Posterior vena cava (tissue), 2 donors: ENCODE data around the gene LEUTX. TPM values are rescaled to one million over a fixed set of nuclear protein-coding genes. Genes with fewer than 3 reads are reported as not detected.
"Not testable (repeated sequence)": the region's sequence is repeated elsewhere in the genome, so short reads cannot be mapped to it uniquely, and the experiment has no call there.

Experiments used
- DNase-seq: peaks from one replicate; pipeline ENCODE4 v3.0.0-alpha.2; 2020; ENCODE audit warnings: low spot score
- intact Hi-C, 2 donors: fragments of 100-400 bp; cut with DNase I; formaldehyde crosslinking; loops; one replicate each; pipeline versions ENCODE4 v1.14.1 to v1.14.2; 2022 to 2023
- total RNA-seq, 2 donors: library from RNA; stranded (reverse); fragmentation: NEBNext Ultra II Directional; extraction: Animal tissue kit (Norgen Biotek cat#: 25700); gene quantifications; one replicate each; pipeline ENCODE4 v1.2.1, GENCODE V29; 2021
- donor health status: DM: yes; HTN: yes; CAD: no.
- donor health status: DM: yes; HTN: yes; CAD: no.

LEUTX gene
- total RNA-seq, 2 donors from 2014 or later: not detected

- DNase-seq: no peak
- intact Hi-C loops: no loop called here
Observed at GRCh38 chr19:39768334-39768733, 10.3 kb upstream of the LEUTX start.

GRCh38 chr19:39768786-39769185 lies 9.9 kb upstream of the LEUTX start:
- no peak for DNase-seq
- intact Hi-C loops: no loop called here

DNA sequence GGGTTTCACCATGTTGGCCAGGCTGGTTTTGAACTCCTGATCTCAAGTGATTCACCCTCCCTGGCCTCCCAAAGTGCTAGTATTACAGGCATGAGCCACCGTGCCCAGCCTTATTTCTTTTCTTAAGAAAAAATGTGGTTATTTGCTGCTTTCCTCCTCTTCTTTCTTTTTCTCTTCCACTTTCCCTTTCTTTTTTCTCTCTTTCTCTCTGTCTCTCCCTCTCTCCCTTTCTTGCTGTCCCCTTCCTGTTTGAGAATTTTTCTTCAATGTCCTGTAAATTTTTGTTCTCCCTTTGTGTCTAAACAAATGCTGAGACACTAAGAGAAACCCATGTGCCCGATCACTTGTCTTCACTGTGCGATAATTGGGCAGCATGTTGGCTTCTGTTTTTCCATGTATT lies 2.2 kb downstream of the LEUTX start:
- intact Hi-C loops: no loop called here
- no peak for DNase-seq

DNA sequence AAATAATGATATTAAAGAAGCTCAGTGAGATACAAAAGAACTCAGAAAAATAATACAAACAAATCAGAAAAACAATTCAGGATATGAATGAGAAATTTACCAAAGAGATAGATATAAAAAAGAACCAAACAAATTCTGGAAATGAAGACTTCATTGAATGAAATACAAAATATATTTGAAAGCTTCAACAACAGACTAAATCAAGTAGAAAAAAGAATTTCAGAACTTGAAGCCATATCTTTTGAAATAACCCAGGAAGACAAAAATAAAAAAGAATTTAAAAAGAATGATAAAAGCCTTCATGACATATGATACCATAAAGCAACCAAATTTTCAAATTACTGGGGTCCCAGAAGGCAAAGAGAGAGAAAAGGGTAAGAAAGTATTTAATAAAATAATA lies 9.6 kb downstream of the LEUTX start:
- DNase-seq: no peak
- intact Hi-C loops: no loop called here

DNA sequence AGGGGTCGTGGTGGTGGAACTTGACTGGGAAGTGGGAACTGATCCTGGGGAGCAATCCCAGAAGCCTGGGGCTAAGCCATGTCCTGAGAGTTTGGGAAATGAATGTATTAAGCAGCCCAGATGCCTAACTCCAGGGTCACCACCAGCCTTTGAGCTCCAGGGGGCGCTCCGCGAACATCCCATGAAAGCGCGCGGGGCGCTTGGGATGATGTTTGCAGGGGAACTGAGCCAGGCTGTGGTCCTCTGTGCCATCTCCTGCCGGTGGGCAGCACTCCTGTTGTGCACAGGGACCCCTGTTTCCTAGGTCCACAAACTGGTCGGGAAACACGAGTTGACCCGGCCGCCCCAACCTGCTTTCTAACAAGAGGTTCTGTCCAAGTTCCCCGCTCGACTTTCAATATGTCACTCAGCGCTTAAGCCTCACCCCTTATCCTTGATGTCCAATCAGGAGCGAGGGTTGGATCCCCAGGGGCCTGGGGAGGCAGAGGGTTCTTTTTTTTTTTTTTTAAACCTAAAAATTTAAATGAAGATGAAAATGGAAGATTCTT lies 14.4 kb downstream of the LEUTX start:
- DNase-seq: peak; percentile 93
- intact Hi-C loops: loop anchor here in 1 of 2 donors (5.0 kb wide), 1 partner anchor 49 kb away; no protein-coding TSS in a partner anchor

DNA sequence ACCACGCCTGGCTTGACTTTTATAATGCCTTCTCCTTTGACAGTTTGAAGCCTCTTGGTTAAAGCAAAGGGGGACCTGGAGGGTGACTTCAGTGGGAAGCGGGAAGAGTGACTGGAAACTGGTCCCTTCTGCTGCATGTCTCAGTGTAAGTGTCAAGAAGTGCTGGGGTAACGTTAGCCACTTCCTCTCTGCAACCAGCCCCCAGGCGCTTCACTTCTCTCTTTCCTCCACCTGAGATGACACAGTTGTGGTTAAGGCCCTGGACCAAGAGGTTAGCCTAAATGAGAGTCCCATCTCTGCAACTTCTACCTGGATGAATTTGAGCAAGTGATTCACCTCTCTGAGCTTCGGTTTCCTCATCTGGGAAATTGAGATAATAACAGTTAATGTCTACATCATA lies 16.3 kb downstream of the LEUTX start:
- intact Hi-C loops: no loop called here
- DNase-seq: no peak

DNA sequence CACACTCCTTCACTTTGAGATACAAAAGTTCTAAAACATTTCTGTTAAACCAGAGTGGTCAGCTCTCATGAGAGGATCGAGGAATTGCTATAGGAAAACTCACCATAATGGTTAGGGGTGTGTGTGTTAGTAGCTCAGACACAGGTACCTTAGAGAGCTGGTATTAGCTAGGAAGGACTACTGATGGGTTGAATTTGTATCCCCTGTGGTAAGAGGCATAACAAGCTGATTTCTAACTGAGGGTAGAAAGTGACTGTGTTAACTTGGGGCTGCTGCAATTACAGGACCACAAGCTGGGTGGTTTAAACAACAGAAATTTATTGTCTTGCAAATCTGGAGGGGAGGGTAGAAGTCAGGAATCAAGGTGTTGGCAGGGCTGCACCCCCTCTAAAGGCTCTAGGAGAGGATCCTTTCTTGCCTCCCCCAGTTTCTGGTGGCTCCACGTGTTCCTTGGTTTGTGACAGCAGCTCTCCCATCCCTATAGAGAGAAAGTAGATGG lies 17.4 kb downstream of the LEUTX start:
- intact Hi-C loops: no loop called here
- no peak for DNase-seq

GRCh38 chr19:39797083-39797482 lies 18.4 kb downstream of the LEUTX start:
- intact Hi-C loops: no loop called here
- no peak for DNase-seq

GRCh38 chr19:39802958-39803357 lies 24.3 kb downstream of the LEUTX start:
- no peak for DNase-seq
- intact Hi-C loops: loop anchor here in 1 of 2 donors (5.0 kb wide), 1 partner anchor 881 kb away; no protein-coding TSS in a partner anchor

GRCh38 chr19:39805104-39805503 lies 26.4 kb downstream of the LEUTX start:
- intact Hi-C loops: no loop called here
- no peak for DNase-seq

- no peak for DNase-seq
- intact Hi-C loops: no loop called here
Observed at GRCh38 chr19:39807846-39808364, 29.3 kb downstream of the LEUTX start.

GRCh38 chr19:39808688-39809087 lies 30.0 kb downstream of the LEUTX start:
- DNase-seq, intact Hi-C loops: not testable (repeated sequence)

- intact Hi-C loops: no loop called here
- DNase-seq: no peak
Observed at GRCh38 chr19:39809368-39809767, 30.7 kb downstream of the LEUTX start.

DNA sequence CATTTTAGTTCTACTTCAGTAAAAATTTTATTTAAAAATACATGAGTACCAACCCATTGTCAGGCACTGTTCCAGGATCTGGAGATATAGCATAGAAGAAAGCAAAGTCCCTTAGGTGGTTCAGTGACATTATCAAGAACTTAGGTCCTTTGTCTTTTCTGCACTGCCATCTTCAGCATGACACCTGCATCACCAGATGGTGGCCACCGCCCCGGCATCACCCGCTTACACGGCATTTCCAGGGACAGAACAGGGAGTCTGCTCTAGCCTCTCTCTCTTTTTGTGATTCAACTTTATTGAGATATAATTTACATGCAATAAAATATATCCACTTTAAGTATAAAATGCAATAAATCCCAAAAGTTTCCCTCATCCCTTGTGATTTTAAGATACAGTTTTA lies 31.8 kb downstream of the LEUTX start:
- DNase-seq: no peak
- intact Hi-C loops: no loop called here

DNA sequence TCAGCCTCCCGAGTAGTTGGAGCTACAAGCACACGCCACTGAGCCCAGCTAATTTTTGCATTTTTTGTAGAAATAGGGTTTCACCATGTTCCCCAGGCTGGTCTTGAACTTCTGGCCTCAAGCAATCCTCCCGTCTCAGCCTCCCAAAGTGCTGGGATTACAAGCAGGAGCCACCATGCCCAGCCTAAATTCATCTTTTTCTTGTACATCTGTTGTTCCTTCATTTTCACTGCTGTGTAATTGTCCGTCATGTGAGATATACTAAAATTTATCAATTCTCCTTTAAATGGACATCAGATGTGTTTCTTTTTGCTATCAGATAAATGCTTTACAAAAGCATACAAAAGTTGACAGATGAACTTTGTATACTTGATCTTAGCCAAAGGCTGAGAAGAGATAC lies 32.4 kb downstream of the LEUTX start:
- no peak for DNase-seq
- intact Hi-C loops: no loop called here

DNA sequence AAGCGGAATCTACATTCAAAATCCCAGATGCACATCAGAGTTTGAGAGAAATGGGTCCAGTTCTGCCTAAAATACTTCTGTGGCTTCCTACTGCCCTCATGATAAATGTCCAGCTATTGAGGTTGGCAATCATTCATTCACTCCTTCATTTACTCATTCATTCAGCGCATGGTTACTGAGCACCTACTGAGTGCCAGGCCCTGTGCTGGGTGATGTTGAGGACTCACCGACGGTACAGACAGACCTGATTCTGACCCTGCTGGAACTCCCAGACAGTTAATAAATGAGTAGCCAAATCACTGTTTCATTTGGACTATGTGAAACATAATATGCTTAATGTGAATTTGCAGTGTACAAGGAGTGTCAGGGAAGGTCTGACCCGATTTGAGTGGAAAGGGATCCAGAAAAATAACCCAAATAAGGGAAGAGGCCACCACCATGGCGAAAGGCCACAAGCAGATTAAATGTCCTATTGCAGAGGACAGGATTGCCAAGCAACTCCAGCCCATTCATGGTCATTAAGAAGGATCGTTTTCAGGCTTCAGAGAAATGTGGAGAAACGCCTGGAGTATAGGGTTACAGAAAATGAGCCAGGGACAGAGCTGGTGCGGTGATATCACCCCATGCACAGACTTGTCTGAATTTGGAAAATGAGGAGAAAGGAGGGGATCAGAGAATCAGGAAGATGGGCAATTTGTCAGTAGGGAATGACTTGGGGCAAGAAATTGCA lies 34.8 kb downstream of the LEUTX start:
- intact Hi-C loops: no loop called here
- DNase-seq: peak; percentile 58

DNA sequence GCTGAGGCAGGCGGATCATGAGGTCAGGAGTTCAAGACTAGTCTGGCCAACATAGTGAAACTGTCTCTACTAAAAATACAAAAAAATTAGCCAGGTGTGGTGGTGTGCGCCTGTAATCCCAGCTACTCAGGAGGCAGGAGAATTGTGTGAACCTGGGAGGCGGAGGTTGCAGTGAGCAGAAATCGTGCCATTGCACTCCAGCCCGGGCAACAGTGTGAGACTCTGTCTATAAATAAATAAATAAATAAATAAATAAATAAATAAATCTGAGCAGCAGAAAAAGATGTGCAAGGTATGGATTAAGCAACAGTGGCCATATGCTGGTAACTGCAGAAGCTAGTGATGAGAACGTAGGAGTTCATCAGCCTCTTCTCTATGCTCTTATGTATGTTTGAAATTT lies 35.5 kb downstream of the LEUTX start:
- intact Hi-C loops, DNase-seq: not testable (repeated sequence)

- DNase-seq: no peak
- intact Hi-C loops: no loop called here
Observed at GRCh38 chr19:39814595-39814994, 35.9 kb downstream of the LEUTX start.

- DNase-seq: no peak
- intact Hi-C loops: no loop called here
Observed at GRCh38 chr19:39816287-39817048, 37.8 kb downstream of the LEUTX start.

DNA sequence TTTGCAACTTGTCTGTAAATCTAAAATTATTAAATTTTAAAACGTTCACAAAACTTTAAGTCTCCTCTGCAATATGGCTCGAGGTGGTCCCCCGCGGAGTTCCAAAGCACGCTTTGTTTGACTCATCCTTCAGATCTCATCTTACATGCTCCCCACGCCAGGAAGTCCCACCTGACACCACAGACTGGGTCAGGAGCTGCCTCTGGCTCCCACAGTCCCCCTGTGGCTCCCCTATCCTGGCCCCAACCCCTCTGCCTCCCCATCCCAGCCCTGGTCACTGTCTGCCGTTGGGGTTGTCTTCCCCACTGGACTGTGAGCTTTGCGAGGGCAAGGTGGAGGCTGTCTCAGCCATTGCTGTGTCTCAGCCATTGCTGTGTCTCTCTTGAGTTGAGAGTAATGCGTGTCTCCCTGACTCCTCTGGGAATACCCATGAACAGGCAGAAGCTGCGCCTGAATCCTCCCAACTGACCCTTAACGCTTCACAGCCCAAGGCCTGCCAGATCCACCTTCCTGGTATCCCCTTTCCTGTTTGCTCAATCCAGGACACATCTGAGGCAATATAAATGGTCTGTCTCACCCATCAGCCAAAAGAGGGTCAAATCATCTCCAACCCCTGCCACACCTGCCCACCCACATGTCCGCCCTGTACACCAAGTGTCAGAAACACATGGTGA lies 39.4 kb downstream of the LEUTX start:
- peak; percentile 56 for DNase-seq
- intact Hi-C loops: no loop called here
